ENCODE results near the gene ISM2.
"Not testable (repeated sequence)": the region's sequence is repeated elsewhere in the genome, so short reads cannot be mapped to it uniquely, and the experiment has no call there.

The ISM2 gene

GRCh38 chr14:77528701-77529100, 30.1 kb upstream of the ISM2 start:
- H3K4me3 ChIP-seq (ENCODE audit: low read length); H3K9ac ChIP-seq (ENCODE audit: low read length); H3K27me3 ChIP-seq (ENCODE audit: control insufficient read depth, insufficient read depth, low read length); H3K36me3 ChIP-seq (ENCODE audit: control insufficient read depth, insufficient read depth, low read length); H3K4me1 ChIP-seq (ENCODE audit: control insufficient read depth, insufficient read depth, low read length); H3K27ac ChIP-seq (ENCODE audit: low read depth, low read length): not testable (repeated sequence)

- Histone ChIP-seq H3K36me3 (ENCODE audit: control insufficient read depth, insufficient read depth, low read length) (peaks cover under 1% of the 10 kb centered on the region), H3K27ac (ENCODE audit: low read depth, low read length) (no peak overlapping the region), H3K4me3 (ENCODE audit: low read length) (no peak overlapping the region), H3K9ac (ENCODE audit: low read length) (no peak overlapping the region), H3K4me1 (ENCODE audit: control insufficient read depth, insufficient read depth, low read length) (no peaks in the 10 kb centered on the region), H3K27me3 (ENCODE audit: control insufficient read depth, insufficient read depth, low read length) (no peaks in the 10 kb centered on the region)
Observed at GRCh38 chr14:77526266-77526665, 27.6 kb upstream of the ISM2 start.

GRCh38 chr14:77524536-77524935, 25.9 kb upstream of the ISM2 start:
- H3K9ac ChIP-seq (ENCODE audit: low read length) = no peak overlapping the region
- H3K27me3 ChIP-seq (ENCODE audit: control insufficient read depth, insufficient read depth, low read length) = no peaks in the 10 kb centered on the region

GRCh38 chr14:77523109-77523508, 24.5 kb upstream of the ISM2 start:
- no peak overlapping the region for H3K27ac ChIP-seq (ENCODE audit: low read depth, low read length)
- peaks cover 11% of the 10 kb centered on the region for H3K36me3 ChIP-seq (ENCODE audit: control insufficient read depth, insufficient read depth, low read length)
- no peak overlapping the region for H3K4me3 ChIP-seq (ENCODE audit: low read length)
- H3K4me1 ChIP-seq (ENCODE audit: control insufficient read depth, insufficient read depth, low read length) = no peaks in the 10 kb centered on the region
- H3K27me3 ChIP-seq (ENCODE audit: control insufficient read depth, insufficient read depth, low read length) = no peaks in the 10 kb centered on the region
- no peak overlapping the region for H3K9ac ChIP-seq (ENCODE audit: low read length)

More at GRCh38 chr14:77524536-77524935, 25.9 kb upstream of the ISM2 start:
- H3K4me3 ChIP-seq (ENCODE audit: low read length) = no peak overlapping the region
- no peaks in the 10 kb centered on the region for H3K4me1 ChIP-seq (ENCODE audit: control insufficient read depth, insufficient read depth, low read length)
- H3K36me3 ChIP-seq (ENCODE audit: control insufficient read depth, insufficient read depth, low read length) = peaks cover 8% of the 10 kb centered on the region
- H3K27ac ChIP-seq (ENCODE audit: low read depth, low read length) = no peak overlapping the region

GRCh38 chr14:77520555-77520954, 21.9 kb upstream of the ISM2 start:
- Histone ChIP-seq H3K9ac (ENCODE audit: low read length) (no peak overlapping the region), H3K4me3 (ENCODE audit: low read length) (no peak overlapping the region), H3K4me1 (ENCODE audit: control insufficient read depth, insufficient read depth, low read length) (no peaks in the 10 kb centered on the region), H3K27me3 (ENCODE audit: control insufficient read depth, insufficient read depth, low read length) (no peaks in the 10 kb centered on the region), H3K27ac (ENCODE audit: low read depth, low read length) (no peak overlapping the region), H3K36me3 (ENCODE audit: control insufficient read depth, insufficient read depth, low read length) (peaks cover 11% of the 10 kb centered on the region)

- Histone ChIP-seq H3K4me3 (ENCODE audit: low read length) (no peak overlapping the region), H3K4me1 (ENCODE audit: control insufficient read depth, insufficient read depth, low read length) (no peaks in the 10 kb centered on the region), H3K27ac (ENCODE audit: low read depth, low read length) (no peak overlapping the region), H3K27me3 (ENCODE audit: control insufficient read depth, insufficient read depth, low read length) (no peaks in the 10 kb centered on the region), H3K36me3 (ENCODE audit: control insufficient read depth, insufficient read depth, low read length) (peaks cover 19% of the 10 kb centered on the region), H3K9ac (ENCODE audit: low read length) (no peak overlapping the region)
Observed at GRCh38 chr14:77516126-77516525, 17.5 kb upstream of the ISM2 start.

GRCh38 chr14:77511486-77512162, 13.0 kb upstream of the ISM2 start:
- Histone ChIP-seq H3K27me3 (ENCODE audit: control insufficient read depth, insufficient read depth, low read length) (no peaks in the 10 kb centered on the region), H3K36me3 (ENCODE audit: control insufficient read depth, insufficient read depth, low read length) (peaks cover 9% of the 10 kb centered on the region), H3K9ac (ENCODE audit: low read length) (no peak overlapping the region), H3K4me1 (ENCODE audit: control insufficient read depth, insufficient read depth, low read length) (no peaks in the 10 kb centered on the region), H3K27ac (ENCODE audit: low read depth, low read length) (no peak overlapping the region), H3K4me3 (ENCODE audit: low read length) (no peak overlapping the region)

GRCh38 chr14:77509366-77509765, 10.8 kb upstream of the ISM2 start:
- Histone ChIP-seq H3K27me3 (ENCODE audit: control insufficient read depth, insufficient read depth, low read length) (no peaks in the 10 kb centered on the region), H3K36me3 (ENCODE audit: control insufficient read depth, insufficient read depth, low read length) (peaks cover 9% of the 10 kb centered on the region), H3K4me3 (ENCODE audit: low read length) (no peak overlapping the region)

GRCh38 chr14:77508876-77509275, 10.3 kb upstream of the ISM2 start:
- no peaks in the 10 kb centered on the region for H3K4me1 ChIP-seq (ENCODE audit: control insufficient read depth, insufficient read depth, low read length)
- no peak overlapping the region for H3K4me3 ChIP-seq (ENCODE audit: low read length)
- no peaks in the 10 kb centered on the region for H3K27me3 ChIP-seq (ENCODE audit: control insufficient read depth, insufficient read depth, low read length)
- H3K36me3 ChIP-seq (ENCODE audit: control insufficient read depth, insufficient read depth, low read length) = peaks cover 6% of the 10 kb centered on the region
- H3K27ac ChIP-seq (ENCODE audit: low read depth, low read length) = no peak overlapping the region
- H3K9ac ChIP-seq (ENCODE audit: low read length) = no peak overlapping the region

More at GRCh38 chr14:77509366-77509765, 10.8 kb upstream of the ISM2 start:
- Histone ChIP-seq H3K9ac (ENCODE audit: low read length) (no peak overlapping the region), H3K27ac (ENCODE audit: low read depth, low read length) (no peak overlapping the region), H3K4me1 (ENCODE audit: control insufficient read depth, insufficient read depth, low read length) (no peaks in the 10 kb centered on the region)

GRCh38 chr14:77508249-77508648, 9.6 kb upstream of the ISM2 start:
- Histone ChIP-seq H3K27me3 (ENCODE audit: control insufficient read depth, insufficient read depth, low read length) (no peaks in the 10 kb centered on the region), H3K4me3 (ENCODE audit: low read length) (no peak overlapping the region), H3K4me1 (ENCODE audit: control insufficient read depth, insufficient read depth, low read length) (no peaks in the 10 kb centered on the region), H3K27ac (ENCODE audit: low read depth, low read length) (no peak overlapping the region), H3K9ac (ENCODE audit: low read length) (no peak overlapping the region), H3K36me3 (ENCODE audit: control insufficient read depth, insufficient read depth, low read length) (peaks cover 6% of the 10 kb centered on the region)

GRCh38 chr14:77507762-77508161, 9.1 kb upstream of the ISM2 start:
- no peaks in the 10 kb centered on the region for H3K27me3 ChIP-seq (ENCODE audit: control insufficient read depth, insufficient read depth, low read length)
- H3K9ac ChIP-seq (ENCODE audit: low read length) = no peak overlapping the region
- H3K27ac ChIP-seq (ENCODE audit: low read depth, low read length) = no peak overlapping the region
- peaks cover 6% of the 10 kb centered on the region for H3K36me3 ChIP-seq (ENCODE audit: control insufficient read depth, insufficient read depth, low read length)
- H3K4me3 ChIP-seq (ENCODE audit: low read length) = no peak overlapping the region
- H3K4me1 ChIP-seq (ENCODE audit: control insufficient read depth, insufficient read depth, low read length) = no peaks in the 10 kb centered on the region

GRCh38 chr14:77505031-77505430, 6.4 kb upstream of the ISM2 start:
- H3K4me1 ChIP-seq (ENCODE audit: control insufficient read depth, insufficient read depth, low read length) = no peaks in the 10 kb centered on the region
- peaks cover 2% of the 10 kb centered on the region for H3K27me3 ChIP-seq (ENCODE audit: control insufficient read depth, insufficient read depth, low read length)
- H3K4me3 ChIP-seq (ENCODE audit: low read length) = no peak overlapping the region
- no peak overlapping the region for H3K9ac ChIP-seq (ENCODE audit: low read length)
- H3K27ac ChIP-seq (ENCODE audit: low read depth, low read length) = no peak overlapping the region
- no peaks in the 10 kb centered on the region for H3K36me3 ChIP-seq (ENCODE audit: control insufficient read depth, insufficient read depth, low read length)

- Histone ChIP-seq H3K27ac (ENCODE audit: low read depth, low read length) (no peak overlapping the region), H3K4me1 (ENCODE audit: control insufficient read depth, insufficient read depth, low read length) (peaks cover 2% of the 10 kb centered on the region), H3K4me3 (ENCODE audit: low read length) (no peak overlapping the region), H3K27me3 (ENCODE audit: control insufficient read depth, insufficient read depth, low read length) (peaks cover 8% of the 10 kb centered on the region), H3K9ac (ENCODE audit: low read length) (no peak overlapping the region), H3K36me3 (ENCODE audit: control insufficient read depth, insufficient read depth, low read length) (no peaks in the 10 kb centered on the region)
Observed at GRCh38 chr14:77503138-77503537, 4.5 kb upstream of the ISM2 start.

Data from rectal smooth muscle tissue (tissue), 1 donor.